NCI-H2029 (cell line): ENCODE results near the gene MAD2L2.

Source experiments
- DNase-seq: peaks from one replicate; lab custom pipeline; 2025; lab: John Stamatoyannopoulos, UW

The MAD2L2 gene

GRCh38 chr1:11681071-11681771 is at the start of gene MAD2L2:
MAD2L2 (minus strand) TSS chr1:11681148; CDS start chr1:11680601, 547 bp downstream.
- peak; percentile 47 for DNase-seq

- DNase-seq: peak; percentile 13
These were observed 49.5 kb upstream of the MAD2L2 start for GRCh38 chr1:11730429-11730891.

- DNase-seq: no peak
These were observed 48.8 kb upstream of the MAD2L2 start for GRCh38 chr1:11729498-11730428.

GRCh38 chr1:11729155-11729497 is 48.2 kb upstream of the MAD2L2 start:
- DNase-seq: no peak

GRCh38 chr1:11728126-11728806 is 47.3 kb upstream of the MAD2L2 start:
- DNase-seq: no peak

GRCh38 chr1:11727119-11727518 is 46.2 kb upstream of the MAD2L2 start:
- DNase-seq: no peak

- no peak for DNase-seq
These were observed 44.7 kb upstream of the MAD2L2 start for GRCh38 chr1:11725616-11726015.

- no peak for DNase-seq
These were observed 41.6 kb upstream of the MAD2L2 start for GRCh38 chr1:11722538-11722937.

GRCh38 chr1:11721311-11721710 is 40.4 kb upstream of the MAD2L2 start:
- no peak for DNase-seq

GRCh38 chr1:11720525-11720924 is 39.6 kb upstream of the MAD2L2 start:
- DNase-seq: no peak

GRCh38 chr1:11720033-11720376 is 39.1 kb upstream of the MAD2L2 start:
- no peak for DNase-seq

GRCh38 chr1:11719313-11720032 is 38.5 kb upstream of the MAD2L2 start:
- peak; percentile 15 for DNase-seq

- DNase-seq: no peak
These were observed 34.1 kb upstream of the MAD2L2 start for GRCh38 chr1:11714831-11715575.

GRCh38 chr1:11713095-11713494 is 32.1 kb upstream of the MAD2L2 start:
- DNase-seq: no peak

GRCh38 chr1:11712285-11712684 is 31.3 kb upstream of the MAD2L2 start:
- no peak for DNase-seq

- DNase-seq: no peak
These were observed 30.5 kb upstream of the MAD2L2 start for GRCh38 chr1:11711490-11711889.

- no peak for DNase-seq
These were observed 27.8 kb upstream of the MAD2L2 start for GRCh38 chr1:11708554-11709350.

GRCh38 chr1:11707621-11708276 is 26.8 kb upstream of the MAD2L2 start:
- peak; percentile 61 for DNase-seq

- DNase-seq: no peak
These were observed 25.3 kb upstream of the MAD2L2 start for GRCh38 chr1:11706292-11706691.

GRCh38 chr1:11705596-11705995 is 24.6 kb upstream of the MAD2L2 start:
- no peak for DNase-seq
